Thyroid gland (tissue), 4 donors: Measurements from ENCODE around the gene SEMA4D. TPM values are rescaled to one million over a fixed set of nuclear protein-coding genes. Genes with fewer than 3 reads are reported as not detected.

ENCODE experiments used
- DNase-seq, 2 donors: peaks; one replicate each; pipeline ENCODE4 v3.0.0-alpha.2; 2019
- H3K27ac ChIP-seq, 3 donors: fragments of 200-600 bp; sonication (generic); 1 replicate in 2 of 3; 2 replicates in 1 of 3; pipeline ENCODE4 v1.5.1; 2016 to 2019; ENCODE audit warnings: mild to moderate bottlenecking in 1 of 3, moderate library complexity in 1 of 3
- H3K27me3 ChIP-seq: fragments of 200-600 bp; sonication (generic); one replicate; pipeline ENCODE4 v1.5.1; 2019
- H3K36me3 ChIP-seq, 2 donors: fragments of 200-600 bp; sonication (generic); one replicate each; pipeline ENCODE4 v1.5.1; 2016 to 2019
- H3K4me1 ChIP-seq, 2 donors: fragments of 200-600 bp; sonication (generic); one replicate each; pipeline ENCODE4 v1.5.1; 2017 to 2019
- H3K4me3 ChIP-seq, 3 donors: fragments of 200-600 bp; sonication (generic); replicated peaks in 1 of 3; 1 replicate in 2 of 3; 2 replicates in 1 of 3; pipeline ENCODE4 v1.5.1; 2016; ENCODE audit warnings: mild to moderate bottlenecking in 1 of 3
- H3K9me3 ChIP-seq: fragments of 200-600 bp; sonication (generic); one replicate; pipeline ENCODE4 v1.5.1; 2017
- POLR2A ChIP-seq, 2 donors: fragments of 450-650 bp; IDR thresholded peaks; one replicate each; pipeline ENCODE4 v1.6.1; 2017; ENCODE audit warnings: antibody characterized with exemption in 2 of 2, mild to moderate bottlenecking in 2 of 2, moderate library complexity in 1 of 2
- WGBS, 2 donors: methylation state at CpG; one replicate each; pipeline ENCODE4 v1.1.5; 2017; 5-methylcytosine and 5-hydroxymethylcytosine counted together
- intact Hi-C: fragments of 100-400 bp; cut with DNase I; formaldehyde crosslinking; loops from one replicate; pipeline ENCODE4 v1.15.1; 2023
- total RNA-seq, 4 donors: library from RNA; depleted of rRNA; stranded (reverse); fragments of >200 nt; gene quantifications; one replicate each; pipeline ENCODE4 v1.2.3, GENCODE V29; 2016
- TF ChIP-seq, protein P1 (sequence below), 6 experiments: fragments of 200-600 bp in 3 of 6; fragments of 450-650 bp in 3 of 6; sonication (generic) in 3 of 6; IDR thresholded peaks; one replicate each; pipeline ENCODE4 v1.5.1; 2016 to 2019; ENCODE audit warnings: antibody characterized with exemption in 6 of 6, mild to moderate bottlenecking in 2 of 6, inconsistent platforms in 1 of 6, moderate library complexity in 1 of 6

SEMA4D gene
- total RNA-seq, 4 donors from 2014 or later = 19.9 to 29.6 (median 28.9) TPM

DNA sequence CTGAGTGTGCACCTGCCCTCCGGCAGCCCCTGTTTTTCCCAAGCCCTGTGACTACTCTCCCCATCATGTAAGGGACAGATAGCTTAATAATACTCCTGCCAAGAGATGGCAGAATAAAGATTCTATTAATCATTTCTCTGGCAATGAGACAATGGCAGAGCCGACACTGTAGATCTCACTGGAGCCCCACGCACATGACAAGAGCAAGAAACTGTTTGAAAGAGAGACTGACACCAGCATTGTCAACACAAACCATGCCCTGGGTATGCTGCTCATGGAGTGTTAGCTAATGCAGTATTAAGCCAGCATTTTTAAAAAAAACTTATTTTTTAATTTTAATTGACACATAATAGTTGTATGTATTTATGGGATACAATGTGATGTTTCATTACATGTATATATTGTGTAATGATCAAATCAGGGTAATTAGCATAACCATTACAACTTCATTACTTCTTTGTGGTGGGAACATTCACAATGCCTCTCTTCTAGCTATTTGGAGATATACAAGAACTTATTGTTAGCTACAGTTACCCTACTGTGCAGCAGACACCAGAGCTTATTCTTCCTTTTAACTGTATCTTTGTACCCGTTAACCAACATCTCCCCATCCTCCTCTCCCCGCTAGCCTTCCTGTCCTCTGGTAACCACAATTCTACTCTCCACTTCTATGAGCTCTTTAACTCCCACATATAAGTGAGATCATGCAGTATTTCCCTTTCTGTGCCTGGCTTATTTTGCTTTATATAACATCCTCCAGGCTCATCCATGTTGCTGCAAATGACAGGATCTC, 31.5 kb upstream of the SEMA4D start:
- H3K27ac ChIP-seq = no peak overlapping the region
- H3K9me3 ChIP-seq = no peaks in the 10 kb centered on the region
- no peaks in the 10 kb centered on the region for H3K27me3 ChIP-seq
- no peak for TF ChIP-seq POLR2A (IDR thresholded peaks at IDR 0.05)
- TF ChIP-seq, protein P1, sequence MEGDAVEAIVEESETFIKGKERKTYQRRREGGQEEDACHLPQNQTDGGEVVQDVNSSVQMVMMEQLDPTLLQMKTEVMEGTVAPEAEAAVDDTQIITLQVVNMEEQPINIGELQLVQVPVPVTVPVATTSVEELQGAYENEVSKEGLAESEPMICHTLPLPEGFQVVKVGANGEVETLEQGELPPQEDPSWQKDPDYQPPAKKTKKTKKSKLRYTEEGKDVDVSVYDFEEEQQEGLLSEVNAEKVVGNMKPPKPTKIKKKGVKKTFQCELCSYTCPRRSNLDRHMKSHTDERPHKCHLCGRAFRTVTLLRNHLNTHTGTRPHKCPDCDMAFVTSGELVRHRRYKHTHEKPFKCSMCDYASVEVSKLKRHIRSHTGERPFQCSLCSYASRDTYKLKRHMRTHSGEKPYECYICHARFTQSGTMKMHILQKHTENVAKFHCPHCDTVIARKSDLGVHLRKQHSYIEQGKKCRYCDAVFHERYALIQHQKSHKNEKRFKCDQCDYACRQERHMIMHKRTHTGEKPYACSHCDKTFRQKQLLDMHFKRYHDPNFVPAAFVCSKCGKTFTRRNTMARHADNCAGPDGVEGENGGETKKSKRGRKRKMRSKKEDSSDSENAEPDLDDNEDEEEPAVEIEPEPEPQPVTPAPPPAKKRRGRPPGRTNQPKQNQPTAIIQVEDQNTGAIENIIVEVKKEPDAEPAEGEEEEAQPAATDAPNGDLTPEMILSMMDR (IDR thresholded peaks at IDR 0.05) = no peak
- intact Hi-C loops = no loop called here
- H3K4me3 ChIP-seq = no peak overlapping the region
- H3K4me1 ChIP-seq = no peaks in the 10 kb centered on the region
- H3K36me3 ChIP-seq = no peaks in the 10 kb centered on the region
- WGBS, 2 donors = 81 to 90% methylated on average over 5 of the region's 5 CpGs
- no peak for DNase-seq

DNA sequence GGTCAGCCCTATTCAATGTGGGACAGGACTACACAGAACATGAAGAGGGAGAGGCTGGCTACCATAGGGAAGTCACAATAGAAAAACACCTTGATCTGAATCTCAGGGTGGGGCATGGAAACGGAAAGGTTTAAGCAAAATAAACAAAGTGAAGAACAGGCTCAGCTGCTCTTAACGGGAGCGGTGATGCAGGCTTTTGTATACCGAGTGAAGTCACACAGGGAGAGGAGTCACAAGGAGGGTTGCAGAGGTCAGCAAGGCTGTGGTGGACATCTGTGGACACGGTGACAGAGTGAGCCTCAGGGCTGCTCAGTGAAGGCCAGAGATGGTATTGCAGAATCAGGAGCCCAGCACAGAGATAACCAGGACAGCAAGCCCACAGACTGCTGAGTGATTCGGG, 30.6 kb upstream of the SEMA4D start:
- H3K9me3 ChIP-seq = no peaks in the 10 kb centered on the region
- no peaks in the 10 kb centered on the region for H3K27me3 ChIP-seq
- 48 to 53% methylated on average over 6 of the region's 6 CpGs for WGBS, 2 donors
- no peak overlapping the region for H3K4me3 ChIP-seq
- TF ChIP-seq, protein P1 (IDR thresholded peaks at IDR 0.05) = no peak
- no peak for TF ChIP-seq POLR2A (IDR thresholded peaks at IDR 0.05)
- no peaks in the 10 kb centered on the region for H3K36me3 ChIP-seq
- intact Hi-C loops = no loop called here
- DNase-seq = no peak
- H3K27ac ChIP-seq = no peak overlapping the region
- no peaks in the 10 kb centered on the region for H3K4me1 ChIP-seq

DNA sequence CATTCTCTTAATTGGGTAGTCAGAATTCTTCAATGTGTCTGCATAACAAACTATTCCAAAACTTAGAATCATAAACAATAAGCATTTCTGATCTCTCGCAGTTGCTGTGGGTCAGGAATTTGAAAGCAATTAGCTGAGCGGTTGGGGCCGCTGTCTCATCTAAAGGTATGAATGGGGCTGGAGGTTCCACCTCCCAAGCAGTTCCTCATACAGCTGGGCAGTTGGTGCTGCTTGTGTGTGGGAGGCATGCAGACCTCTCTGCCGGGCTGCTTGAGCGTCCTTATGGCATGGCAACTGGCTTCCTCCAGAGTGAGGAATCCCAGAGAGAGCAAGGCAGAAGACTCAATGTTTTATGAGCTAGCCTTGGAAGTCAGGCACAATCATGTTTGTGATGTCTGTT, 30.2 kb upstream of the SEMA4D start:
- Histone ChIP-seq H3K4me3 (no peak overlapping the region), H3K36me3 (no peaks in the 10 kb centered on the region), H3K27ac (no peak overlapping the region), H3K9me3 (no peaks in the 10 kb centered on the region), H3K4me1 (no peaks in the 10 kb centered on the region), H3K27me3 (no peaks in the 10 kb centered on the region)
- WGBS, 2 donors = 95 to 98% methylated on average over 5 of the region's 5 CpGs
- TF ChIP-seq, protein P1 (IDR thresholded peaks at IDR 0.05) = no peak
- no peak for TF ChIP-seq POLR2A (IDR thresholded peaks at IDR 0.05)
- intact Hi-C loops = no loop called here
- DNase-seq = no peak

DNA sequence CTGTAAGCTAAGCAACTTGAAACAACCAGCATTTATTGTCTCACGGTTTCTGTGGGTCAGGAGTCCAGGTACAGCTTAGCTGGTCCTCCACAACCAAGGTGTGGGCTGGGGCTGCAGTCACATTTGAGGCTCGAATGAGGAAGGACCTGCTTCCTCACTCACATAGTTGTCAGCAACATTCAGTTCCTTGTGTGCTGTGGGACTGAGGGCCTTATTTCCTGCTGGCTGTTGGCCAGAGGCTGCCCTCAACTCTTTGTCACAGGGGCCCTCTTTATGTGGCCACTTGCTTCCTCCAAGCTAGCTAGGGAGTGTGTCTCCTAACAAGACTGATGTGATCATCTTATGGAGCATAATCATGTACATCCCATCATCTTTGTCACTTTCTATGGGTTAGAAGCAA, 29.2 kb upstream of the SEMA4D start:
- DNase-seq = no peak
- H3K36me3 ChIP-seq = no peaks in the 10 kb centered on the region
- H3K27me3 ChIP-seq = no peaks in the 10 kb centered on the region
- WGBS, 2 donors = 78% methylated on average over 2 of the region's 2 CpGs
- H3K27ac ChIP-seq = no peak overlapping the region
- intact Hi-C loops = no loop called here
- no peaks in the 10 kb centered on the region for H3K4me1 ChIP-seq
- no peaks in the 10 kb centered on the region for H3K9me3 ChIP-seq
- TF ChIP-seq, protein P1 (IDR thresholded peaks at IDR 0.05) = no peak
- TF ChIP-seq POLR2A (IDR thresholded peaks at IDR 0.05) = no peak
- H3K4me3 ChIP-seq = no peak overlapping the region

DNA sequence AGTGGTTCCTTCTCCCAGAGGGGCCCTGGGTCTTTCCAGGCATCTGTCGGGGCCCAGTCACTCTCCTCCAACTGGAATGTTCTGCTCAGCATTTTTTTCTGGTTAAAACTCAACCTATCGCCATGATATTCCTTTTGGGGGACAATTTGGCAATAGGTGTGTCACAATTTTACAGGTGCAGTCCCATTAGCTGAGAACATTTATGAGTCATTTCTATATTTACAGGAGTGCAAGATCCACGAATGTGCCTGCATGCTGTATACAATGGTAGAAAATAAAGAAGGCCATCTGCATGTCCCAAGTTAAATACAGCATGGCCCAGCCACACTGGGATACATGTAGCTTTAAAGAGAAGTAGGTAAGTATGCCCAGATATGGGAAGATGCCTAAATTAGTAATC, 28.8 kb upstream of the SEMA4D start:
- Histone ChIP-seq H3K27me3 (no peaks in the 10 kb centered on the region), H3K4me1 (no peaks in the 10 kb centered on the region), H3K4me3 (no peak overlapping the region), H3K27ac (no peak overlapping the region), H3K36me3 (no peaks in the 10 kb centered on the region), H3K9me3 (no peaks in the 10 kb centered on the region)
- DNase-seq = no peak
- 78 to 86% methylated on average over 3 of the region's 3 CpGs for WGBS, 2 donors
- intact Hi-C loops = no loop called here
- no peak for TF ChIP-seq POLR2A (IDR thresholded peaks at IDR 0.05)
- TF ChIP-seq, protein P1 (IDR thresholded peaks at IDR 0.05) = no peak
